ENCODE data around the gene EIF2S1.

DNA sequence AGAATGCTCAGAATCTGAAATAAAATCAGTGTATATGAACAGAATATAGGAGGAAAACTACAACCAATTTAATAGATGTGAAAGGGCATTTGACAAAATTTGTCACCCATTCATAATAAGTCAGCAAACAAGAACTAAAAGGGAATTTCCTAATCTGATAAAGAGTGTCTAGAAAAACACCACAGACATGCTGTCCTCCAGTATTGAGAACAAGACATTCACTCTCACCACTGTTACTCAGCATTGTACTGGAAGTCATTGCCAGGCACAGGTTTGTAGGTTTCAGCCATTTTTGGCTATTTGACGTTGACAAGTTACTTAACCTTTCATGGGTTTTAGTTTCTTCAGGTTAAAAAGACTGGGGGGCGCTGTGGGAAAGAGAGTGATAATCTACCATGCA, 13.2 kb downstream of the EIF2S1 start:
- TF ChIP-seq, protein P1, sequence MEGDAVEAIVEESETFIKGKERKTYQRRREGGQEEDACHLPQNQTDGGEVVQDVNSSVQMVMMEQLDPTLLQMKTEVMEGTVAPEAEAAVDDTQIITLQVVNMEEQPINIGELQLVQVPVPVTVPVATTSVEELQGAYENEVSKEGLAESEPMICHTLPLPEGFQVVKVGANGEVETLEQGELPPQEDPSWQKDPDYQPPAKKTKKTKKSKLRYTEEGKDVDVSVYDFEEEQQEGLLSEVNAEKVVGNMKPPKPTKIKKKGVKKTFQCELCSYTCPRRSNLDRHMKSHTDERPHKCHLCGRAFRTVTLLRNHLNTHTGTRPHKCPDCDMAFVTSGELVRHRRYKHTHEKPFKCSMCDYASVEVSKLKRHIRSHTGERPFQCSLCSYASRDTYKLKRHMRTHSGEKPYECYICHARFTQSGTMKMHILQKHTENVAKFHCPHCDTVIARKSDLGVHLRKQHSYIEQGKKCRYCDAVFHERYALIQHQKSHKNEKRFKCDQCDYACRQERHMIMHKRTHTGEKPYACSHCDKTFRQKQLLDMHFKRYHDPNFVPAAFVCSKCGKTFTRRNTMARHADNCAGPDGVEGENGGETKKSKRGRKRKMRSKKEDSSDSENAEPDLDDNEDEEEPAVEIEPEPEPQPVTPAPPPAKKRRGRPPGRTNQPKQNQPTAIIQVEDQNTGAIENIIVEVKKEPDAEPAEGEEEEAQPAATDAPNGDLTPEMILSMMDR (conservative IDR thresholded peaks at IDR 0.05 in 1 of 2, IDR thresholded peaks at IDR 0.05 in 1 of 2; ENCODE audit: extremely low read depth in 1 of 2, insufficient read depth in 1 of 2, low read depth in 1 of 2, low read length in 2 of 2): no peak
- TF ChIP-seq EZH2 (IDR thresholded peaks at IDR 0.05; ENCODE audit: borderline replicate concordance, low read length): no peak

Measured in mammary epithelial cell (primary cell).